Epithelial cell of proximal tubule (primary cell): ENCODE results near the gene OTC. TPM values are rescaled to one million over a fixed set of nuclear protein-coding genes. Genes with fewer than 3 reads are reported as not detected.

ENCODE experiments used
- DNase-seq: peaks from one replicate; pipeline ENCODE4 v3.0.0-alpha.2; 2011; ENCODE audit warnings: low read depth
- H3K4me3 ChIP-seq: 2 replicates; pipeline ENCODE4 v1.5.1; 2011; ENCODE audit warnings: low read depth, mild to moderate bottlenecking, low read length
- CTCF ChIP-seq: conservative IDR thresholded peaks from 2 replicates; pipeline ENCODE4 v1.5.1; 2012; ENCODE audit warnings: low read depth, mild to moderate bottlenecking, low read length
- total RNA-seq: library from RNA; depleted of rRNA; stranded (reverse); fragments of >200 nt; gene quantifications from 2 replicates; pipeline ENCODE4 v1.2.3, GENCODE V29; 2015

Gene OTC
- total RNA-seq, 1 donor from 2014 or later, result not detected

- no peak for TF ChIP-seq CTCF
- DNase-seq, result no peak
- no peak overlapping the region for H3K4me3 ChIP-seq
These were observed 51.4 kb downstream of the OTC start for GRCh38 chrX:38403834-38404233.

GRCh38 chrX:38407126-38407525, 54.7 kb downstream of the OTC start:
- no peak overlapping the region for H3K4me3 ChIP-seq
- no peak for TF ChIP-seq CTCF
- DNase-seq, result no peak

GRCh38 chrX:38409289-38409688, 56.9 kb downstream of the OTC start:
- no peak for TF ChIP-seq CTCF
- no peak for DNase-seq
- no peak overlapping the region for H3K4me3 ChIP-seq

- TF ChIP-seq CTCF, result no peak
- DNase-seq, result no peak
These were observed 74.4 kb downstream of the OTC start for GRCh38 chrX:38426785-38427184.

GRCh38 chrX:38431525-38431924, 79.1 kb downstream of the OTC start:
- H3K4me3 ChIP-seq, result no peak overlapping the region
- no peak for DNase-seq
- no peak for TF ChIP-seq CTCF

More at GRCh38 chrX:38426785-38427184, 74.4 kb downstream of the OTC start:
- H3K4me3 ChIP-seq, result no peak overlapping the region

- DNase-seq, result no peak
- no peak overlapping the region for H3K4me3 ChIP-seq
- TF ChIP-seq CTCF, result no peak
These were observed 82.7 kb downstream of the OTC start for GRCh38 chrX:38435130-38435529.

GRCh38 chrX:38437093-38437492, 84.7 kb downstream of the OTC start:
- no peak for DNase-seq
- no peak overlapping the region for H3K4me3 ChIP-seq
- no peak for TF ChIP-seq CTCF
